Glomerular visceral epithelial cell (primary cell): ENCODE results near the gene BRCA2.

ENCODE experiments used
- DNase-seq: peaks from one replicate; pipeline ENCODE4 v3.0.0-alpha.2; 2016; ENCODE audit errors: extremely low spot score

BRCA2 gene

DNA sequence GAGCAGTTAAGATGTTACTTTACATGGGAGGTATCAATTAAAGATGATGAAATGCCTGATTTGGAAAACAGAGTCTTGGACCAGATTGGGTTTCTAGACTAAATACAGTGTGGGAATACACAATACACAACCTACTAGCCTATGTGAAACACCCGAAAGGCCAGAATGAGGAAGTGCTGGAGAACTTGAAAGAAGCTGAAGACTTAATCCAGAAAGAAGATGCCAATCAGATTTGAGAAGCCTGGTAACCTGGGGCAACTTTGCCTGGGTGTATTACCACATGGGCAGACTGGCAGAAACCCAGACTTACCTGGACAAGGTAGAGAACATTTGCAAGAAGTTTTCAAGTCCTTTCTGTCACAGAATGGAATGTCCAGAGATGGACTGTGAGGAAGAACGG lies 69.4 kb downstream of the BRCA2 start:
- DNase-seq = no peak

DNA sequence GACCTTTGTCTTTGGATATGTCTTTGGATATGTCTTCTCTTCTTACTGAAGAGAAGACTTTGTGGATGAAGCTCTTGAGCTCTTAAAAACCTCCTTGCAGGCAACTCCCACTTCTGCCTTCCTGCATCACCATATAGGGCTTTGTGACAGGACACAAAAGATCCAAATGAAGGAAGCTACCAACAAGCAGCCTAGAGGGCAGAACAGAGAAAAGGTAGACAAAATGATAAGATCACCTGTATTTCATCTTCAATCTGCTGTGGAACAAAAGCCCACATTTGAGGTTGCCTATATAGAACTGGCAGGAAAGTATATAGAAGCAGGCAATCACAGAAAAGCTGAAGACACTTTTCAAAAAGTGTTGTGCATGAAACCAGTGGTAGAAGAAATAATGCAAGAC lies 70.1 kb downstream of the BRCA2 start:
- no peak for DNase-seq

DNA sequence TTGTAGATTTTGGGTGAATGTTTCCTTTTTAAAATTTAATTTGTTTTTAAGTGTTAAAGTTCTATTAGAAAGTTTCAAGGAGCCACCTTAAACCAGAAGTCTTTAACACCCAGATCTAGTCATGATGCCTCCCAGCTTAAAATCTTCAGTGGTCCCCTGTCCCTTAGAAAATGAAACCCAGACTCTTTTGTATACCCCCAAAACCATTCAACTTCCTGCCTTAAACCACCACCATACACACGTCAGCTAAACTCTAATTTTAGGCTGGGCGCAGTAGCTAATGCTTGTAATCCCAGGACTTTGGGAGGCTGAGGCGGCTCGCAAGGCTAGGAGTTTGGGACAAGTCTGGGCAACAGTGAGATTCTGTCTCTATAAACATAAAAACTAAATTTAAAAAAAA lies 74.7 kb downstream of the BRCA2 start:
- no peak for DNase-seq

DNA sequence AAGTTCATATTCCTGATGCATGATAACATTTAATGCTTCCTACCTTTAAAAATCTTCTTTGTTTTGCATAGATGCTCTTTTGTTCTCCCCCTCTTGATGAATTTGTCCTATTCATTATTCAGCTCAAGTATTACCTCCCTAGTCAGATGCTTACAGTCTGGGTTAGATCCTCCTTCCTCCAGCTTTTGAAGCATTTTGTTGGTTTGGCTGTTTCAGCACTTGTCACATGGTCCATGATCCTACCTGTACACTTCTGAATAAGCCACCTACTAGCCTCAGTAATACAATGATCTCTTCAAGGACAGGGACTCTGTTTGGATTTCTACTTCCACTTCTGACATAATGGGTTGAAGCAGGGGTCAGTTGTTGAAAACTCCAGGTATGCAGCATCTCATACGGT lies 75.2 kb downstream of the BRCA2 start:
- DNase-seq = no peak

DNA sequence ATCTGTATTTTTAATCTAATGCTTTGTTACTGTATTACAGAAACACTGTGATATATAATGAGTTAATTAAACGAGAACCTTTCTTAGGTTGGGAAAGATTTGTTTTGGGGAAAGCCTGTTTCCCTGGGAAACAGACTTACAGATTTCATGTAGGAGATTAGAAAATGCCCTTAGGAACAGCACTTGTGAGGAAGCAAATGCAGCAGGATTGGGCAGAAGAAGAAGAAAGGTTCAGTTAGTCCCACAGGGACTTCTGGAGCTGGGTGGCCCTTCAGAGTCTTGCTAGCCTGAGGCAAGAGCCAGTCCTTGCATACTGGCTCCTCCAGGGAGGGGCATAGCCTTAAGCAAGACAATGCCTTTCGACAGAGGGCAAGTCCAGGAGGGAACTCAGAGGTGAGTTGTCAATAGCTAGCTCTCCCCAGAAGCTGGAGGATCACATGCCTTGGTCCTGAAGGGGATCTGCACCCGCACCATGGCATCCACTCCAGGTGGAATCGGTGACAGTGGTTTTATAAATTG lies 75.9 kb downstream of the BRCA2 start:
- DNase-seq = no peak

DNA sequence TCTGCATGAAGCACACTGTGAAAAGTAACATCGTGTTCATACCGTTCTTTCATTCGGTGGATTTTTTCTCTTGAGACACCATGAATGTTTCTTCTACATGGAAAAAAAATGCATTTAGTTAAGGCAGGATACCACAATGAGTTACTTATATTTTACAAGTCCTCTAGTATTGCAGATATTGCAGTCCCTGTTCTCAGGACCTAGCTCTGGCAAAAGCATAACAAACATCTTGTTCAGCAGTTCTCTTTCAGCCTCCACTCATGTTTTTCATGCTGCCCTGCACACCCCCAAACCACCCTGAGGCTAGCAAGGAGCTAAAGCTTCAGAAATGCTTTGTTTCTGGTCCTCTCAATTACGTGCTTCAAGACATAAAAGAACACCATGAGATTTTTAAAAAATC lies 87.8 kb downstream of the BRCA2 start:
- DNase-seq = no peak

DNA sequence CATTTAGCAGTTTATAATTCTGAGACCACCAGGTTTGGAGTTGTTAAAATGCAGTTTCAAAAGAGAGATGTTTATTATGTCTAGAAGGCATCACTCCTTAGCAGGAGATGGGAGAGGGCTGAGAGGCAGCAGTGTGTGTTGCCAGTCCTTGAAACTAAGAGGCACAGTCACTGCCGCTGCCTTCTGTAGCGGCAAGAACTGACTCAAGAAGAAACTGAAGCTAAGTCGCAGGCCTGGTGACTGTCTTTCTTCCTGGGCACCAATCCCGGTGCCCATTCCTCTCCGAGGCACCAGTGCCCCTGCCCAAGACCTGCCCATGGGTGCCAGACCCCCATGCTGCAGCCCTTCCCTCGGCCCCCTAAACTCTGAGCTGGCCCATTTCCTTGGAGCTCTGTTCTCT lies 92.5 kb downstream of the BRCA2 start:
- no peak for DNase-seq

DNA sequence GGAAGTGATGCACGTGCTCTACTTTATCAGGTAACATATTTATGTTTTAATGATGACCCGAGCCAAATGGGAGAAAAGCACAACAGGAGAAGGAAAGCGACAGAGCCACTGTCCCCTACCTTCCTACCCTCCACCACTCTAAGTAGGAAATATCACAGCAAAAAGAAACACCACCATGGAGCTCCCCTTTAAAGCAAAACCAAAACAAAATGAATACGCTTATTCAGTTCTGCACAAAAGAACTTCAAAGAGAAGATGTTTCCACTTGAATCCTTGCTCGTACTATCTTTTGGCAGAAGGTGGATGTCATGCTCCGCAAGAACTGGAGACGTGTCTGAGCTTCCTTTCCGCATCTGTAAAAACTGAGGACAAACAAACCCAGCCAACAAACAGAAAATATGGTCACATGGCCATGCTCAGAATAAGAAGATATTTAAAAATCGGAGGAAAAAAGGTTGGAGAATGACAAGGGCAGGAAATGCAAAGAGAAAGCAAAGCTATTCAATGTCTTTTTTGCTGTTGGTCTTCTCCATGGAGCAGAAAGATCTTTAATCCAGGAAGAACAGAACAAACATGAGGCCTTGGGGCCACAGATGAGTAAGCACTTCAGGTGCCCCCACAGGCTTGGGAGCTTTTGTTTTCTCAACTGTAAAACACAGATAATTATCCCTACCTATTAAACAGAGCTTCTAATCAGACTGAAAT lies 93.1 kb downstream of the BRCA2 start:
- no peak for DNase-seq

DNA sequence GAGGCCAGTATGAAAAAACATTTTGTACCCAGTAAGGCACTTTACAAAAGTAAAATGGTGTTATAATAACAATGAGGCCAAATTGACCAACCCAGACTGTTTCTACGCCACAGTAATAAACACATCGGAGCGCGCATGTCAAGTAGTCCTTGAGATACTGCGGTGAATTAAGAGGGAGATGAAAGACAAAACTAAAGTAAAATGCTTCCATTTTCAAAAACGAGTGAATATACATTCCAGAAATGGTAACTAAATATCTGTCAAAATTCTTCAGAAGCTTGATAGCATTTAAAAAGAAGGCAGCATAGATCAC lies 93.6 kb downstream of the BRCA2 start:
- no peak for DNase-seq

DNA sequence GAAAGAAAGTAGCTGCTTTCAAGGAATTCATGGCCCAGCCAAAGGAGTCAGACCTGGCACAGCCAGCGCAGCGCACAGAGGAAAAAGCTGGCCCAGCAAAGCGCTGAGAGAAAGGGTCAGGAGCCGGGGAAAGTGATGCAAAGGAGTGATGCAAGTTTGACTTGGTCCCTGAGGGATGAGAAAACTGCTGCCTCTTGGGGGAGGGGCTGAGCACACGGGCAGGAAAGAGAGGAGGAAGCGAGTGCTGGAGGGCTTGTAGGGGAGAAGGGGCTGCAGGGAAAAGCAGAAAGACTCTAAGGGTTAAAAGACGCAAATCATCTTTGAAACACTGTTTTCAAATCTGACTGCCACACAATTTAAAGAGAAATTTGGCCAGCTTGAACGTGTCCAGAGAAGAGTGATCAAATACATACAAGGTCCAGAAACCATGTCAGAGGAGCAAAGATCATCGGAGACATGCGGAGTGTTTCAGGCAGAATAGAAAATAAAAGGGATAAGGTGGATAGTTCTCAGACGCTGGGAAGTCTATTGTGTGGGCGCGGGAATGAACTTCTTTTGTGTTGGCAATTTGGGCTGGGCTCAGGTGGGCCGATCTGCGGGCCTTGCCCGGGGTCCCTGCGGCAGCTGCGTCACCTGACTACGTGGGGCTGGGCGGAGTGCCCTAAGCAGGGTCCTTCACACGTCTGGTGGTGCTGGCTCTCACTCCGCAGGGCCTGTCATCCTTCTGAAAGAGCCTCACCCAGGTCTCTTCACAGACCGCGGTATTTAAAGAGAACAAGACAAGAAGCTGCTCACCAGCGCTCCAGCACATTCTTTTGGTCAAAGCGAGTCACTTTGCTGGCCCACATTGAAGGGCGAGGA lies 94.5 kb downstream of the BRCA2 start:
- peak; percentile 49 for DNase-seq

DNA sequence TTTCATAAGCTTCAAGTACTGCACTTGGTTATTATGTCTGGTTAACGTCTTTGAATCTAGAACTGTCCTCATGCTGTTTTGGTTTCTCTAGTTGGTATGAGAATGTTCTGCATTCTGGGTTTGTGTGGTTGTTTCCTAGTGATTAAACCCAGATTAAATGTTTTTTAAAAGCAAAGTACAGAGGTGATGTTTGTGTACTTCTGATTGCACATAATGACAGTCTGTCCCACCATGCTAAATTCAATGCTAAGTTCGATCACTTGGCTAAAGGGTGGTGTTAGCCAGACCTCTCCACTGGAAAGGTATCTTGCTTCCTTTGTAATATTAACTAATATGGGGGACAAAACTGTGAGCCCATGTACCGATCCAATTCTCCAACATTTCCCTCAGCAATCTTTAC lies 98.0 kb downstream of the BRCA2 start:
- no peak for DNase-seq

DNA sequence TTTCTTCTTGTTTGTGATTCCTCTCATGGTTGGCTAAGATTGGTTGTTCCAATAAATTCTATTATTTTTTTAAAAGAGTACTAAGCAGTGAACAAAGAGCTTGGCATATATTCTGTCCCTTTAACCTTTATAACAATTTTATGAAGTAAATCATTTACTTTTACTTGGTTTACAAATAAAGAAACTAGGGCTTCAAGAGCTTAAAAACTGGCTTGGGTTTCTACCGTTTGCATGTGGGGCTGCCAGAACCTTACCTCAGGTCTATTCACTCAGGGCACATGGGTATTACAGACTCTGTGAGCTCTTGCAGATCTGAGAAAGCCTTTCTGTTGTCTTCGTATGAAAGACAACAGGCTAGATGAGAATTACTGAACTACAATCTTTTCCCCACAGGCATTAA lies 99.3 kb downstream of the BRCA2 start:
- no peak for DNase-seq

DNA sequence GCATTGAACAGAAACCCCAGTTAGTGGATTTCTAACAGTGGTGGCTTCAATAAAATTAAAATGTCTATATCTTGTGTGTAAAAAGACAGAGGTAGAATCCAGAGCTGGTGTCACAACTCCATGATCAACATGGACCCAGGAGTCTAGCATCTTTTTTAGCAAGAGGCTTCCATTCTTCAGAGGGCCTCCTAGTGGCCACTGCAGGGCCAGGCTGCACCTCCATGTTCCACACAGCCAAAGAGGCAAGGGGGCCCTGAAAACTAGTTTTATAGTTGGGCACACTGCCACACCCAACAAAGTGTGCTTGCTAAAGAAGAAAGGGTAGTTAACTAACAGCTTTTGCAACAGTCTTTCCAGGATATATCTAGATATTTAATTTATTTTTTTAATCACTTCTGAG lies 99.7 kb downstream of the BRCA2 start:
- peak; percentile 5 for DNase-seq

DNA sequence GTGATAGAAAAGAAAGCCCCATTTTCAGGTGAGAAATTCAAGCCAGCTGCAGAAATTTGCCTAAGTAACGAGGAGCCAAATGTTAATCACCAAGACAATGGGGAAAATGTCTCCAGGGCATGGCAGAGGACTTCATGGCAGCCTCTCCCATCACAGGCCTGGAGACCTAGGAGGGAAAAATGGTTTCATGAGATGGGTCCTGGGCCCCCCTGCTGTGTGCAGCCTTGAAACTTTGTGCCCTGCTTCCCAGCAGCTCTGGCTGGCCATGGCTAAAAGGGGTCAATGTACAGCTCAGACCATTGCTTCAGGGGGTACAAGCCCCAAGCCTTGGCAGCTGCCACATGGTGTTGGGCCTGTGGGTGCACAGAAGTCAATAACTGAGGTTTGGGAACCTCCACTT lies 102.7 kb downstream of the BRCA2 start:
- DNase-seq = no peak

DNA sequence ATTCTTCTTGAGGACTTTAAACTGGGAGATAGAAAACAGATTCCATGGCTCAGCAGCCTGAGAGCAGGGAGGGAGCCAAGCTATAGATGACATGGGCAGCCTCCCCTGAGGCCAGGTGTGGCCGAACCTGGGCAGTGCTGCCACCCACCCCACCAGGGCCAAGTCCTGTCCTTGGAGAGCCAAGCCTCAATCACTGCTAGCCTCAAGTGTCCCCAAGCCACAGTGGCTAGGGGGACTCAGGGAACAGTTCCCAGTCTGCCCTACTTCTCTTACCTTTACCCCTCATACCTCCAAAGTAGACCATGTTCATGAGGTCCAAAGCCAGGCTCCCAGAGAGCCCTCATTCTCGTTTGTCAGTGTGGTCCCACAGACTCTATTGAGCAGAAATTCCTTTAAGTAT lies 104.6 kb downstream of the BRCA2 start:
- no peak for DNase-seq

DNA sequence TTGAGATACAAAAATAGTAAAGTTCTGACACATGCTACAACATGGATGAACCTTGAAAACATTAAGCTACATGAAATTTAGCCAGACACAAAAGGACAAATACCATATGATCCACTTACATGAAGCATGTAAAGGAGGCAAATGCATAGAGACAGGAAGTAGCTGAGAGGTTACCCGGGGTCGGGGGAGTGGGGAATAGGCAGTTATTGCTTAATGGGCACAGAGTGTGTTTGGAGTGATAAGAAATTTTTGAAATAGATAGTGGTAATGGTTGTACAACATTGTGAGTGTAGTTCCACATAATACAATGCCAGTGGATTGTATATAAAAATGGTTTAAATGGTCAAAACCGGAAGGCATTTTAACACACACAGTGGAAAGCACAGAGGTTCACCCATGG lies 108.3 kb downstream of the BRCA2 start:
- DNase-seq = no peak

DNA sequence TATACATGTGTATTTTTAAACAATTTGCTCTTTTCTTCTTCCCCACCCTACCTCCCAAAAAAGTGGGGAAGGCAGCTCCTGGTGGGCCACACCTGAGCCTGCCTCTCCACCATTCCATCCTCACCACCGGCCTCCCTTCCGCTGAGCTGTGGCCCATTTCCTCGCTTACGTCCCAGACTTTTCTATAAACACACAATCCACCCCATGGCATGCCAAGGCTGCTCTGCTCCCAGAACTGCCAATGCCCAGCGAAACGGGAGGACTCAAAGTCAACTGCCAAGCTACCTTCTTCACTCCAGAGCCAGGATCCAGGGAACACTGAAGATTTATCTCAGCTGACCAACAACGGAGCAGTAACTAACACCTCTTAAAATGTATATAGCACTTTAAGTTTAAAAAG lies 109.8 kb downstream of the BRCA2 start:
- no peak for DNase-seq

DNA sequence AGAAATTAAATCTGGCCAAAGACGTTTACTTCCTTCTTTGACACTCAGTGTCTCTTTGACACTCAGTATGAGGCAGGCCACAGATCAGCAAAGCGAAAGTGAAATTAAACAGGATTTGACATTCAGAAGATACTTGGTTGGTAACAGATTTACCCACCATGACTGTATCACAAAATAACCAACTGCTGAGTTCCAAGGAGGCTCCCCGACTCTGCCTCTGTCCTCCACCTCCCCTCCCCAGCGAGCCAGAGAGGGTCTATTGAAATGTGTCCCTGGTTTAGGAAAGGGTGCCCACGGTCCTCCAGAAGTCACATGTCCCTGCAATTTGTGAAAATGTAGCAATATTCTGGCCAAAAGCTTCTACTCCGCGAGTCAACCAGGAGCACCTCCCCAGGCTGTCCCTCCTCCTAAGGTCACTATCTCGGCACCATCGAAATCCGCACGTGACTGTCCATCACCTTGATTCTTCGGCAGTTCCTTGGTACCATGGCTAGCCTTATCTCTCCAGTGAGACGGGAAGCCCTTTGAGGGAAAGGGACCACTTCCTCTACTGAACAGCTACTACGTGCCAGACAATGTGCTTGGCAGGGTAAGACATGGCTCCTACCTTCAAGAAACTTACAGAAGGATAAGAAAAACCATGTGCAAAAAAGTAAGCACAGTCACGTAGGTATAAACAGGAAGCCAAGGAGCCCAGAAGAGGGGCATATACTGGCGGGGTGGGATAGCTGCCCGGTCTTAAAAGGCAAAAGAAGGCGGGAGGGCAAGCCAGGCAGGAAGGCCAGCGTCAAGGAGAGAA lies 111.1 kb downstream of the BRCA2 start:
- DNase-seq = peak; percentile 30

DNA sequence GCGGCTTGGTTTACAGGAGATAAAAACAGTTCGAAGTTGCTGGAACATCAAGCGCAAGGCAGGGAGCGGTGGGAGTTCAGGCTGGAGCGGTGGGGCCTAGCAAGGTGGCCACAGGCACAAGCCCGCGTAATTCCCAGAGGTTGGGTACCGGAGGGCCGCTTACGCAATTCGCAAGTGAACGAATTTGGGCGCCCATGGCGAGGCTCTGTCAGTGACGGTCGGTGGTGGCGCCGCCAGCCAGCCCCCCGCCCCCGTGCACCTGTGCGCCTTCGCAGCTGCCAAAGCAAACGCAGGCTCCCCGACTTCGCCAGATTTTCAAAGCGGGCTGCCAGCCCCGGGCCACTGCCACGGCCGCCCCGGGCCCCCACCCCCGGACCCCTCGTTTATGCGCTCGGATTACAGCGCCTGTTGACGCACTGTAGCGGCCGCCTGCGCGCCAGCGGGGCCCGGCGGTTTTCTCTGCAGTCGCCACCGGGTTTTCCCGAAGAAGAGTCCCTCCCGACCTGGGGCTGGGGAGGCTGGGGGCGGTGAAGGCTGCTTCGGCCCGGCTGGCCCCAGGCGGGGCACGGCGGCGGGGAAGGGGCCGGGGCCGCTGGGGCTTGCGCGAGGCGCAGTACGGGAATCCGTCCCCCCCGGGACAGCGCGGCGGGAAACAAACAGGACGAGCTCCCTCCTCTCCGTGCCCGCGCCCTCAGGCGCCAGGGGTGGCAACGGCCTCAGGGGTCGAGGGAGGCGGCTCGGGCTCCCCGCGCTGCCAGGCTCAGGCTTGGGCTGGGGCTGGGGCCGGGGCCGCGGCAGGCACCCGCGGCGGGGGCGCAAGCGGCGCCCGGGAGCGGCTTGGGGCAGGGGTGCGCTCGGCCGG lies 111.9 kb downstream of the BRCA2 start:
- DNase-seq = no peak

DNA sequence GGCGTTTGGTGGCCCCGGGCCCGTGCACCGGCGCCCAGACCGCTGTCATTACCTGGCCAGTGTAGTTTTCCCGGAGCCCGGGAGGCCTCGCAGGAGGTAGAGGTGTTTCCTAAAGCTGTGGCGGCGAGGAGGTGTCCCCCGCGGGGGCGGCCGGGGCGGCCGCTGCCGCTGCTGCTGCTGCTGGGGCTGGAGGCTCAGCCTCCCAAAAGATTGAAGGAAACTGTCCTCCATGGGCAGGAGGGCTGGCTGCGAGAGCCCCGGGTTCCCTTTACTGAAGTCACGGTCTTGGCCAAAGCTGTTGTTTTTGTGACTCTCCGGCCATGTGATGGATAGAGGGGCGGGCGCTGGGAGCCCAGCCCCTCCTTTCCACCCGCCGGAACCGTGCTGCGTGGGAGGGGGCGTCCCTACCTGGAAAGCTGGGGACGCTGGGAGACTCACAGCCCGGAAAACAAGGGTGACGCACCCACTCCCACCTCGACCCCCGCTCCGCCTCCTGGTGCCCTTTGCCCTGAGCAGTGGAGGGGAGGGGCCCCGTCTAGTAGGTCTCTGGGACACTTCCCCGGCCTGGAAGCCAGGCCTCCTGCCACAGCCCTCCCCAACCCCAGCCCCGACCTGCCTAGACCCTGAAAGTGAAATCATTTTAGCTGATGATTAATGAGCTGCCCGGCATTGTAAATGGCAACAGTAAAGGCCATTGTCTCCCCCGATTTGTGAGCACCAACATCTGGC lies 112.7 kb downstream of the BRCA2 start, which contains the start of gene N4BP2L1:
N4BP2L1 (minus strand) TSS at position 279 of the 729 bp plus-strand sequence; CDS start at position 231, 48 bp downstream.
- peak; percentile 74 for DNase-seq
